HUES64 (cell line): ENCODE results near the gene DLL1.

Experiments used
- H3K27ac ChIP-seq: 2 replicates; pipeline ENCODE4 v1.7.0; 2013; ENCODE audit warnings: low read depth, low read length, inconsistent platforms
- H3K27me3 ChIP-seq: 2 replicates; pipeline ENCODE4 v1.6.1; 2013; ENCODE audit warnings: mild to moderate bottlenecking, low read length; ENCODE audit not compliant: insufficient read depth
- H3K36me3 ChIP-seq: 2 replicates; pipeline ENCODE4 v1.6.1; 2013; ENCODE audit warnings: mild to moderate bottlenecking, low read length; ENCODE audit not compliant: insufficient read depth
- H3K4me1 ChIP-seq: 2 replicates; pipeline ENCODE4 v1.6.1; 2013; ENCODE audit warnings: mild to moderate bottlenecking, low read length, moderate library complexity; ENCODE audit not compliant: insufficient read depth
- H3K4me3 ChIP-seq: 2 replicates; pipeline ENCODE4 v1.5.1; 2013; ENCODE audit warnings: mild to moderate bottlenecking, low read length, moderate library complexity
- H3K9ac ChIP-seq: 2 replicates; pipeline ENCODE4 v1.6.1; 2013; ENCODE audit warnings: mild to moderate bottlenecking, low read depth, low read length
- H3K9me3 ChIP-seq: 2 replicates; pipeline ENCODE4 v1.6.1; 2013; ENCODE audit warnings: low read depth, low read length; ENCODE audit not compliant: insufficient read depth
- WGBS: fragments of 150-250, 120-280 bp; methylation state at CpG from one replicate; pipeline ENCODE4 v1.1.7; 2013; ENCODE audit warnings: missing lambda C conversion rate; 5-methylcytosine and 5-hydroxymethylcytosine counted together

The DLL1 gene

GRCh38 chr6:170247178-170247701 lies 43.6 kb downstream of the DLL1 start:
- no peak overlapping the region for H3K4me3 ChIP-seq
- no peak overlapping the region for H3K9ac ChIP-seq
- H3K36me3 ChIP-seq = no peaks in the 10 kb centered on the region
- H3K9me3 ChIP-seq = no peaks in the 10 kb centered on the region
- no peaks in the 10 kb centered on the region; the same call in 1 of the 2 replicates for H3K27me3 ChIP-seq
- 93% methylated on average over 22 of the region's 22 CpGs for WGBS
- no peak overlapping the region for H3K27ac ChIP-seq
- H3K4me1 ChIP-seq = no peaks in the 10 kb centered on the region

GRCh38 chr6:170245475-170245992 lies 45.3 kb downstream of the DLL1 start:
- 88% methylated on average over 23 of the region's 23 CpGs for WGBS
- Histone ChIP-seq H3K9me3 (no peaks in the 10 kb centered on the region), H3K27ac (no peak overlapping the region), H3K9ac (no peak overlapping the region), H3K27me3 (no peaks in the 10 kb centered on the region; the same call in 1 of the 2 replicates), H3K4me3 (no peak overlapping the region), H3K4me1 (no peaks in the 10 kb centered on the region), H3K36me3 (no peaks in the 10 kb centered on the region)

GRCh38 chr6:170244721-170245474 lies 46.0 kb downstream of the DLL1 start:
- H3K27ac ChIP-seq = no peak overlapping the region
- no peaks in the 10 kb centered on the region for H3K36me3 ChIP-seq
- no peaks in the 10 kb centered on the region for H3K4me1 ChIP-seq
- WGBS = 81% methylated on average over 26 of the region's 26 CpGs
- no peak overlapping the region for H3K9ac ChIP-seq
- no peak overlapping the region for H3K4me3 ChIP-seq
- no peaks in the 10 kb centered on the region for H3K9me3 ChIP-seq
- H3K27me3 ChIP-seq = no peaks in the 10 kb centered on the region; the same call in 1 of the 2 replicates

- Histone ChIP-seq H3K27me3 (no peaks in the 10 kb centered on the region; the same call in 1 of the 2 replicates), H3K36me3 (no peaks in the 10 kb centered on the region), H3K4me3 (no peak overlapping the region), H3K9ac (no peak overlapping the region), H3K27ac (no peak overlapping the region), H3K4me1 (no peaks in the 10 kb centered on the region), H3K9me3 (no peaks in the 10 kb centered on the region)
- WGBS = 72% methylated on average over 21 of the region's 21 CpGs
Measured at GRCh38 chr6:170243791-170244291, 47.0 kb downstream of the DLL1 start.

GRCh38 chr6:170243386-170243785 lies 47.5 kb downstream of the DLL1 start:
- Histone ChIP-seq H3K27ac (no peak overlapping the region), H3K9ac (no peak overlapping the region)
- 91% methylated on average over 7 of the region's 7 CpGs for WGBS

DNA sequence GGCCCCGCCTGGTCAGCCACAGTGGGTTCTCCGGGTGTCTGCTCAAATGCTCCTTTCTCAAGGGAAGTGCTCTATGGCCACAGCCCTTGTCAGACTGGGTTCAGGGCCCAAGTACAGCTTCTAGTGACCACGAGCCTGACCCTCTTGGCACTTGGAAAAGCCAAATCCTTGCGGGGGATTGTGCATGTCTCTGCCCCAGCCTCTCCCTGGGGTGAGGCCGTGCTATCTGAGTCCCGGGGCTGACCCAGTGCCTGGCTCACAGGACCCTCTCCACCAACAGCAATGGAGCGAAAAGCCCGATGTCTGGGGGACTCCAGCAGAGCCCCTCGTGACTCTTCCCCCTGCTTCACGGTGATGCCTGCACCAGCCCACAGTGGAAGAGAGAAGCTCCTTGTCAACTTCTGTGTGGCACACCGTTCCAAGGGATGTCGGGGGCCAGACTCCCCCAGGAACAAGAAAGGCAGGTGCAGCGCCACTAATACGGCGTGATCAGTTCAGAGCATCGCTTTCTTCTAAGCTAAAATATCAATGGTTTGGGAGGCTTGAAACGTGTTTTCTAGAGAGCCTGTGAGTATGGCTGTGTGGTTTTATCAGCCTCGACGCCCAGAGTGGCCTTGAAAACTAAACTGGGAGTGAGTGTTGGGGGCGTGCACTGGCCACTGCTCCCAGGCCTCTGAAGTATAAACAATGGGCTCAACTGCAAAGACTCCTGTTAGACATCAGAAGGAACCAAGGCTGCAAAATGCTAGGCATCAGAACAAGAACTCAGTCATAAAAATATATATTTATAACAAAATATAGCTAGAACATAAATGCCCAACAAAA lies 51.9 kb downstream of the DLL1 start:
- H3K9ac ChIP-seq = no peak overlapping the region
- WGBS = 94% methylated on average over 20 of the region's 20 CpGs
- no peaks in the 10 kb centered on the region for H3K27me3 ChIP-seq
- no peaks in the 10 kb centered on the region for H3K36me3 ChIP-seq
- H3K4me3 ChIP-seq = no peak overlapping the region
- H3K4me1 ChIP-seq = peaks cover 22% of the 10 kb centered on the region; the same call in 1 of the 2 replicates
- H3K27ac ChIP-seq = no peak overlapping the region
- H3K9me3 ChIP-seq = no peaks in the 10 kb centered on the region

More at GRCh38 chr6:170243386-170243785, 47.5 kb downstream of the DLL1 start:
- no peak overlapping the region for H3K4me3 ChIP-seq
- no peaks in the 10 kb centered on the region for H3K9me3 ChIP-seq
- no peaks in the 10 kb centered on the region for H3K36me3 ChIP-seq
- H3K27me3 ChIP-seq = no peaks in the 10 kb centered on the region; the same call in 1 of the 2 replicates
- H3K4me1 ChIP-seq = no peaks in the 10 kb centered on the region

- H3K4me3 ChIP-seq = no peak overlapping the region
- no peaks in the 10 kb centered on the region for H3K27me3 ChIP-seq
- no peak overlapping the region for H3K9ac ChIP-seq
- H3K4me1 ChIP-seq = peaks cover 22% of the 10 kb centered on the region; the same call in 1 of the 2 replicates
- H3K36me3 ChIP-seq = no peaks in the 10 kb centered on the region
- H3K27ac ChIP-seq = no peak overlapping the region
- no peaks in the 10 kb centered on the region for H3K9me3 ChIP-seq
- 91% methylated on average over 19 of the region's 19 CpGs for WGBS
Measured at GRCh38 chr6:170237999-170238740, 52.7 kb downstream of the DLL1 start.

DNA sequence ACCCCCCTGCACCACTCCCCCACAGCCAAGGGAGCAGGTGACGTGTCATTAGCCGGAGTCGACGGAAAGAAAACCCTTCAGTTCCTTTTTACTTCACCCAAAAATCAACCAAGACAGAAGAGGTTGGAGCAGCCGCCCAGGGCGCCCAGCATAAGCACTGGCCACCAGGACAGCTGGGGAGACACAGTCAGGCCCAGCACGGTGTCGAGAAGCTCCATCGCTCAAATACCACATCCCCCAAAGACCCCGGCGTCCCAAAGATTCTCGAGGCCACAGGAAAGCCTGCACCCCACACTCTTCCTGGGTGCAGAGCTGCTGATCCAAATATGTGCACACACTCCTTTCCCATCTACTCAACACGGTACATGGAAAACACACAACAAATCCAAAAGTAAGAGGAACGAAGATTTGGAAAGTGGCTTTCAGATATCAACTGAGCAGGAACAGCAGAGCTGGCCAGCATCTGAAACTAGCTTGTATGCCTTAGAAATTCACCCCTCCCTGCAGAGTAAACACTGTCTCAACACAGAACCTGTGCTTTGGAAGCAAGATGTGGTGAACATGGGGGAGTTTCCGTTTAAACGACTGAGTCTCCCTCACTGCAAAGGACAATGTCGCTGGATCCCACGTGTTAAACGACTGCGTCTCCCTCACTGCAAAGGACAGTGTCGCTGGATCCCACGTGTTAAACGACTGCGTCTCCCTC lies 54.6 kb downstream of the DLL1 start:
- Histone ChIP-seq H3K36me3 (no peaks in the 10 kb centered on the region), H3K9ac (no peak overlapping the region), H3K9me3 (no peaks in the 10 kb centered on the region), H3K27ac (no peak overlapping the region), H3K4me1 (peaks cover 22% of the 10 kb centered on the region; the same call in 1 of the 2 replicates), H3K27me3 (no peaks in the 10 kb centered on the region), H3K4me3 (no peak overlapping the region)
- 88% methylated on average over 17 of the region's 24 CpGs for WGBS

DNA sequence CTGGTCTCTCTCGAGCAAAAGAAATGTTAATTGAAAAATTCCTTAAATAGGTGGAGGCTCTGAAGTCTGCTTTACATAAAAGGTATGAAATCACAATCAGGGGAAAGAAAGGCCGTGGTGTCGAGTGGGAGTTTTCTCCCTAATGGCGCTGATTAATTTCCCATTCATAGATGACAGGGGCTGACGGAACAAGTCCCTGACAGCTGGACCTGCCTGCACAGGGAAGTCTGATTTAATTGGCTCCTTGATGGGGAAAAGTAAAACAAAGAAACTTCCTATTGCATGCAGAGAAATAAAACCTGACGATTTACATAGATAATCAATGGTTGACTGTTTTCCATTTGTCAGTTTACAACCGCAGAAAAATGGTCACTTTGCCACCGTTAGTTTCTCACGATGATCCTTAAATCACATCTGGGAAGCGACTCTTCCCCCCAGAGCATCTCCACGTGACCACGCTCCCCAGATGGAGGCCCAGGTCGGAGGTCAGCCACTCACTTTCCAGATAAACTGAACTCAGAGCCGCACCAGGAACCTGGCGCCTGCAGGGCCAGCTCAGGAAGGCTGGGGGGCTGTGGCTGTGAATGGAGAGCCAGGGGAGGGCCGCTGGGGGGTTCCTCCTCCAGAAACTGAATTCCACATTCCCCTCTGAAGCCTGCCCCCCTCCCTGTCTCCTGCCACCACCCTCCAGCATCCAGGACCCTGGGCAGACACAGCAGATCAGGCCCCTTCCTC lies 55.3 kb downstream of the DLL1 start:
- Histone ChIP-seq H3K9me3 (no peaks in the 10 kb centered on the region), H3K9ac (no peak overlapping the region), H3K36me3 (no peaks in the 10 kb centered on the region), H3K4me3 (no peak overlapping the region), H3K4me1 (peaks cover 22% of the 10 kb centered on the region; the same call in 1 of the 2 replicates), H3K27ac (no peak overlapping the region), H3K27me3 (no peaks in the 10 kb centered on the region)
- WGBS = 77% methylated on average over 16 of the region's 16 CpGs
